Choroid plexus epithelial cell (primary cell): ENCODE data around the gene FRAT2.
"Not testable (repeated sequence)": the region's sequence is repeated elsewhere in the genome, so short reads cannot be mapped to it uniquely, and the experiment has no call there.

ENCODE experiments used
- DNase-seq: peaks from one replicate; pipeline ENCODE4 v3.0.0-alpha.2; 2010; ENCODE audit warnings: low read depth
- H3K4me3 ChIP-seq: 2 replicates; pipeline ENCODE4 v1.5.1; 2011; ENCODE audit warnings: low read depth, mild to moderate bottlenecking, control low read depth, low read length, moderate library complexity
- TF ChIP-seq, protein P1 (sequence below): conservative IDR thresholded peaks from 2 replicates; pipeline ENCODE4 v1.5.1; 2011; ENCODE audit warnings: low read depth, mild to moderate bottlenecking, control low read depth, inconsistent platforms, low read length, moderate library complexity

The FRAT2 gene

DNA sequence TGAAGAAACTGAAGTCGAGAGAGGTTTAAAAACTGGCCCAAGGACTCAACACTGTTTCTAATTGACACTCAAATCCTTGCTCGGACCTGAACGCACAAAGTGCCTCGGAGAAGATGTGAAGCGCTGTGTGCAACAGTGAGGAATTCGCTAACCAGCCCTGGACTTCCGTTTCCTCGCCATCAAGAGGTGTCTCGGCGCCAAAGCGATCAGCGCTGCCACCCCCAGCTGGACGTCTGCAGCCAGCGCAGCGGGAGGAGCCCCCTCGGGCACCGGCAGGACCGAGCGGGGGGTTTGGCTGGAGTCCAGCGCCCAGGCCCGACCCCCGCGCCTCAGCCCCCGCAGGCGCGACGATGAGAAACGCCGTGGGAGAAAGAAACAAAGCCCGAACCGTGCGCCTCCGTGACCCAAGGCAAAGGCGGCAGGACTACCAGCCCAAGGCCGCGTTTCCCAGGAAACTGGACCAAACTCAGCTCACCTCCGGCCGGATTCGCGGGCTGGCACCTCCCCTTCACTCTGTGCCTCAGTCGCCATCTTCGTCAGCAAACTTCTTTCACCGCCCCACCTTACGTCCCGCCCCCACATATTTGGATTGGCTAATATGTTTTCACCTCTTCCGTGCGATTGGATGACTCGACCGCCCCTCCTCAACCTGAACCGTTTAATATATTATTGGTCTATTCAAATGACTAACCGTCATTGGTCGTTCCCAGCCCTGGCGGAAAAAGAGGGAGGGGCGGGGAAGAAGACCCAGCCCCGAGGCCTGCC lies 42.2 kb downstream of the FRAT2 start, which contains the start of gene ARHGAP19:
TSS of gene ARHGAP19 (minus strand) at position 541 of the 765 bp plus-strand sequence. CDS start at position 531, 10 bp downstream.
- TF ChIP-seq, protein P1, sequence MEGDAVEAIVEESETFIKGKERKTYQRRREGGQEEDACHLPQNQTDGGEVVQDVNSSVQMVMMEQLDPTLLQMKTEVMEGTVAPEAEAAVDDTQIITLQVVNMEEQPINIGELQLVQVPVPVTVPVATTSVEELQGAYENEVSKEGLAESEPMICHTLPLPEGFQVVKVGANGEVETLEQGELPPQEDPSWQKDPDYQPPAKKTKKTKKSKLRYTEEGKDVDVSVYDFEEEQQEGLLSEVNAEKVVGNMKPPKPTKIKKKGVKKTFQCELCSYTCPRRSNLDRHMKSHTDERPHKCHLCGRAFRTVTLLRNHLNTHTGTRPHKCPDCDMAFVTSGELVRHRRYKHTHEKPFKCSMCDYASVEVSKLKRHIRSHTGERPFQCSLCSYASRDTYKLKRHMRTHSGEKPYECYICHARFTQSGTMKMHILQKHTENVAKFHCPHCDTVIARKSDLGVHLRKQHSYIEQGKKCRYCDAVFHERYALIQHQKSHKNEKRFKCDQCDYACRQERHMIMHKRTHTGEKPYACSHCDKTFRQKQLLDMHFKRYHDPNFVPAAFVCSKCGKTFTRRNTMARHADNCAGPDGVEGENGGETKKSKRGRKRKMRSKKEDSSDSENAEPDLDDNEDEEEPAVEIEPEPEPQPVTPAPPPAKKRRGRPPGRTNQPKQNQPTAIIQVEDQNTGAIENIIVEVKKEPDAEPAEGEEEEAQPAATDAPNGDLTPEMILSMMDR = no peak
- H3K4me3 ChIP-seq = peak within 1 kb of the TSS; percentile 95
- DNase-seq = peak; percentile 99

DNA sequence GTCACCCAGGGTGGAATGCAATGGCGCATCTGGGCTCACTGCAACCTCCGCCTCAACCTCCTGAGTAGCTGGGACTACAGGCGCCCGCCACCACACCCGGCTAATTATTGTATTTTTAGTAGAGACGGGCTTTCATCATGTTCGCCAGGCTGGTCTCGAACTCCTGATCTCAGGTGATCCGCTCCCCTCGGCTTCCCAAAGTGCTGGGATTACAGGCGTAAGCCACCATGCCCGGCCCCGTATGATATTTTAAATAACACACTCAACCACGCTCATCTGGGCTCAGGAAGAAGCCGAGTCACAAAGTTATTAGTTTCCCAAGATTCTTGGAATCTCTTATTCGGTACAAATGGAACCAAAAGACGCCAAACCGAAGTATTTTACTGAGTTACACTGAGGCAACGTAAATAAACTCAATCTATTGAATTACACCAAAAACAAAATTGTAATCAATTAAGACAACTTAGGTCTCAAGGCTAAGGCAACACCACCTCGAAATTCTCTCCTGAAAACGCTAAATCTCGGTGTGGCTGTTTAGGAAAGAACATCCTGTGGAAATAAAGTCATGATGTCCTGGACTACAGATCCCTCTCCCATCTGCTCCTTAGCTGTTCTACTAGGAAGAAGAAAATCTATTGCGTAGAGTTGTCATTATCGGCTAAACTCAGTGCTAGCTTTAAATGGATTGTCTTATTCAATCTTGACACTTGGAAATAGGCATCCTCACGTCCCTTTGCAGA lies 43.0 kb downstream of the FRAT2 start:
- DNase-seq = no peak
- peak overlapping the region; percentile 95 for H3K4me3 ChIP-seq
- TF ChIP-seq, protein P1 = no peak

DNA sequence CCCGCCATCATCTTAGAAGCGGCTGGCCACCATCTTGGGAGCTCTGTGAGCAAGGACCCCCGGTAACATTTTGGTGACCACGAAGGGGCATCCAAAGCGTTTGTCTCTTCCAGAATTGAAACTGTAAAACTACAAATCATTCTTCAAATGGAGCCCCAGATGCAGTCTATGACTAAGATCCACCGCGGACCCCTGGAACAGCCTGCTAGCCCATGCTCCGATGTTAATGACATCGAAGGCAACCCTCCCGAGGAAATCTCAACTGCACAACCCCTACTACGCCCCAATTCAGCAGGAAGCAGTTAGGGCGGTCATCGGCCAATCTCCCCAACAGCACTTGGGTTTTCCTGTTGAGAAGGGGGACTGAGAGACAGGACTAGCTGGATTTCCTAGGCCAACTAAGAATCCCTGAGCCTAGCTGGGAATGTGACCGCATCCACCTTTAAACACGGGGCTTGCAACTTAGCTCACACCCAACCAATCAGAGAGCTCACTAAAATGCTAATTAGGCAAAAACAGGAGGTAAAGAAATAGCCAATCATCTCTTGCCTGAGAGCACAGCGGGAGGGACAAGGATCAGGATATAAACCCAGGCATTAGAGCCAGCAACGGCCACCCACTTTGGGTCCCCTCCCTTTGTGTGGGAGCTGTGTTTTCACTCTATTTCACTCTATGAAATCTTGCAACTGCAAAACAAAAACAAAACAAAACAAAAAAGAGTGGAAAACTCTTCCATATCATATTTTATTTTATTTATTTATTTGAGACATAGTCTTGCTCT lies 43.8 kb downstream of the FRAT2 start:
- not testable (repeated sequence) for DNase-seq, H3K4me3 ChIP-seq

DNA sequence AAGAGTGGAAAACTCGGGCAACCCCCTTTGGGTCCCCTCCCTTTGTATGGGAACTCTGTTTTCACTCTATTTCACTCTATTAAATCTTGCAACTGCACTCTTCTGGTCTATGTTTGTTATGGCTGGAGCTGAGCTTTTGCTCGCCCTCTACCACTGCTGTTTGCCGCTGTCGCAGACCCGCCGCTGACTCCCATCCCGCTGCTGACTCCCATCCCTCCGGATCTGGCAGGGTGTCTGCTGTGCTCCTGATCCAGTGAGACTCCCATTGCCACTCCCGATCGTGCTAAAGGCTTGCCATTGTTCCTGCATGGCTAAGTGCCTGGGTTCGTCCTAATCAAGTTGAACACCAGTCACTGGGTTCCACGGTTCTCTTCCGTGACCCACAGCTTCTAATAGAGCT lies 44.5 kb downstream of the FRAT2 start:
- H3K4me3 ChIP-seq, DNase-seq: not testable (repeated sequence)
